Neural progenitor cell (in vitro differentiated cells): ENCODE measurements around the gene S1PR5.

Source experiments
- CTCF ChIP-seq: fragments of 200-600 bp; sonication (generic); IDR thresholded peaks from 2 replicates; pipeline ENCODE4 v1.5.1; 2017; ENCODE audit warnings: antibody characterized with exemption, mild to moderate bottlenecking
- EZH2 ChIP-seq: fragments of 200-600 bp; sonication (generic); IDR thresholded peaks from 2 replicates; pipeline ENCODE4 v1.6.1; 2017; ENCODE audit warnings: antibody characterized with exemption, mild to moderate bottlenecking, moderate library complexity
- EZH2phosphoT487 ChIP-seq: fragments of 200-600 bp; sonication (generic); IDR thresholded peaks from 2 replicates; pipeline ENCODE4 v1.6.1; 2017; ENCODE audit warnings: antibody characterized with exemption

GRCh38 chr19:10543420-10544241 lies 26.4 kb upstream of the S1PR5 start, which contains the start of gene ATG4D:
- no peak for TF ChIP-seq CTCF
- no peak for TF ChIP-seq EZH2phosphoT487
- TF ChIP-seq EZH2: no peak
